Stimulated activated CD4-positive, alpha-beta T cell treated with anti-CD3 and anti-CD28 coated beads, Interleukin-2, amount 100 ng/mL, for 4 hours (primary cell): ENCODE data around the gene TPST1.
"Not testable (repeated sequence)": the region's sequence is repeated elsewhere in the genome, so short reads cannot be mapped to it uniquely, and the experiment has no call there.

Source experiments
- DNase-seq: peaks from one replicate; pipeline ENCODE4 v3.0.0-alpha.2; 2020; ENCODE audit warnings: low read depth

The TPST1 gene

DNA sequence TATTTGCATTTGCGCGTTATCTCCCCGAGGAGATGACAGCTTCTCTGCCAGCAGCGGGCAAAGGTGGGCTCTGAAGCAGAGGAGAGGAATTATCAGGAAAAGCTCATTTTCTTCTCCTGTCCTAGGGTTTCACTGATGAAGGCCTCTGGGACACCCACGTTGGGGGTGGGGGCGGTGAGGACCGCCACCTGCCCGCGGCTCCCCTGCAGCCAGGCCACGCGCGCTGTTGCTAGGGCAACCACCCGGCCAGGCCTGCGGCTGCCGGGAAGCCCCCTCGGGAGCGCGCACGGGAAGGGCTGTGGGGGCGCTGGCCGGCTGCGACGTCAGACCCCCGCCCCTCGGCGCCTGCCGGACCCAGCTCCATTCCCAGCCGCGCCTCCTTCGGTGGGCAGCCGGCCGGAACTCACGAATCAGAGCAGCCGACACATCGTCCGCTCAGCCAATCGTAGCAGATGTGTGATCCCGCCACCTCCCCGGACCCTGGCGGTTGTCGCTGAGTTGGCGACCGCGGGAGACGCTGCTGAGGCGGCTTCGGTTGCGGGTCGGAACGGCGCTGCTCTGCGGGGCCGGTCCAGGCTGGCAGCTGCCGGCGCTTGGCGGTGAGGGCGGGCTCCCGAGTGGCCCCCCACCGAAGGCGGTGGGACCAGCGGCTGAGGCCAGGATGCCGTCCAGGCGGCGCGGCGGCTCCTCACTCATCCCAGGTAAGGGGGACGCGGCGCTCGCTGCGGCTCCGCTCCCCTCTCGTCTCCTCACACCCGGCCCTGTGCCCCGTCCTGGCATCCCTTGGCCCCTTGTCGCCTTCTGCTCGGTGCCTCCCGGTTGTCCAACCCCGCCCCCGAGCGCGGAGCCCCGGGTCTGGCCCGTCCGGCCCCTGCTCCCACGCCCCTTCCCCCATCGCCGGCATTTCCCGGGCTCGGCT, at the start of gene TPST1:
TSS of gene TPST1 (plus strand) at position 513 of the 919 bp plus-strand sequence. CDS start 35,092 bp downstream, outside the sequence.
- DNase-seq = peak; percentile 60

DNA sequence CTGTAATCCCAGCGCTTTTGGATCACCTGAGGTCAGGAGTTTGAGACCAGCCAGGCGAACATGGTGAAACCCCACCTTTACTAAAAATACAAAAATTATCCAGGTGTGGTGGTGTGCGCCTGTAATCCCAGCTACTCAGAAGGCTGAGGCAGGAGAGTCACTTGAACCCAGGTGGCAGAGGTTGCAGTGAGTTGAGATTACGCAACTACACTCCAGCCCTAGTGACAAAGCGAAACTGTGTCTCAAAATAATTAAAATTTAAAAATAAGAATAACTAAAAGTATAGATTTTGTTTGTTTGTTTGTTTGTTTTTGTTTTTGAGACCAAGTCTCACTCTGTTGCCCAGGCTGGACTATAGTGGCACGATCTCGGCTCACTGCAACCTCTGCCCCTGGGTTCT, 49.1 kb upstream of the TPST1 start:
- not testable (repeated sequence) for DNase-seq

DNA sequence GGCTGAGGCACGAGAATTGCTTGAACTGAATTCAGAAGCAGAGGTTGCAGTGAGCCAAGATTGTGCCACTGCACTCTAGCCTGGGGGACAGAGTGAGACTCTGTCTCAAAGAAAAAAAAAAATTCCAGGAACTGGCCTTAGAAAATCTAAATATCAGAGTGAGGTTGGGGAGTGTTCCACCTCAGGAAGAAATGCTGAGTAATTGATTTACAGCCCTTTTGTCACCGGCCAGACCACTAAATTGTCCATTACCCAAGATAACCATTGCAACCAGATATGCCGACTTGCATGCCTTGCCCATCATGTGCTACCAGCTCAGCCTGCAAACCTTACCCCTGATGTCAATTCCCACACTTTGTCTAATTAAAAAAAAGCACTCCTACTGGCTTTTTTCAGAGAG, 48.1 kb upstream of the TPST1 start:
- DNase-seq = no peak

DNA sequence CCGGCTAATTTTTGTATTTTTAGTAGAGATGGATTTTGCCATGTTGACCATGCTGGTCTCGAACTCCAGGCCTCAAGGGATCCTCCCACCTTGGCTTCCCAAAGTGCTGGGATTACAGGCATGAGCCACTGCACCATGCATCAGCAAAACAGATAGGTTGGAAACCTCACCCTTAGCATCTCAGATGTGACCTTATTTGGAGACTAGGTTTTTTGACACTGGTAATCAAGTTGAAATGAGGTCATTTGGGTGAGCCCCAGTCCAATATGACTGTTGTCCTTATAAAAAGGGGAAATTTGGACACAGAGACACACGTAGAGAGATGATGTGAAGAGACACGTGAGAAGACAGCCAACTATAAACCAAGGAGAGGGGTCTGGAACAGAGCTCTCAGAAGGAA, 42.5 kb upstream of the TPST1 start:
- DNase-seq = no peak

DNA sequence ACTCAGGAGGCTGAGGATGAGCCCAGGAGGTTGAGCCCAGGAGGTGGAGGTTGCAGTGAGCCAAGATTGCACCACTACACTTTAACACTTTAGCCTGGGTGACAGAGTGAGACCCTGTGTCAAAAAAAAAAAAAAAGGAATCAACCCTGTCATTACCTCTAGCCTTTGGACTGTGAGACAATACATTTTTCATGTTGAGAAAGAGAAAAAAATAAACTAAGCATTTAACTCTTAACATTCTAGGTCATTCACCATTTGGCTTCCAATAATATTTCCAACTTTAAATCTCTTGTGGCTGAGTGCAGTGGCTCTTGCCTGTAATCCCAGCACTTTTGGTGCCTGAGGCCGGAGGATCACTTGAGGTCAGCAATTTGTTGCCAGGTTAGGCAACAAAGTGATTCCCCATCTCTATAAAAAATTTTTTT, 41.9 kb upstream of the TPST1 start:
- DNase-seq = no peak

DNA sequence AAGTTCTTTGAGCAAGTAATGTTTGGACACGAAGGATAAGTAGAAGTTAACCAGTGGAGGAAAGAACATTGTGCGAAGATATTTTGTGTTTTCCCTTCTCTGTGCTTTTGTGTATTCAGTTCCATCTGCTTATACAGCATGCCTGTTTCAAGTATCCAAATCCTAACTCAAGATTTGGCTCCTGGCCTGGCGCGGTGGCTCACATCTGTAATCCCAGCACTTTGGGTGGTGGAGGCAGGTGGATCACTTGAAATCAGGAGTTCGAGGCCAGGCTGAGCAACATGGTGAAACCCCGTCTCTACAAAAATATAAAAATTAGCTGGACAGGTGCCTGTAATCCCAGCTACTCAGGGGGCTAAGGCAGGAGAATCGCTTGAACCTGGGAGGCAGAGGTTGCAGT, 40.8 kb upstream of the TPST1 start:
- no peak for DNase-seq

DNA sequence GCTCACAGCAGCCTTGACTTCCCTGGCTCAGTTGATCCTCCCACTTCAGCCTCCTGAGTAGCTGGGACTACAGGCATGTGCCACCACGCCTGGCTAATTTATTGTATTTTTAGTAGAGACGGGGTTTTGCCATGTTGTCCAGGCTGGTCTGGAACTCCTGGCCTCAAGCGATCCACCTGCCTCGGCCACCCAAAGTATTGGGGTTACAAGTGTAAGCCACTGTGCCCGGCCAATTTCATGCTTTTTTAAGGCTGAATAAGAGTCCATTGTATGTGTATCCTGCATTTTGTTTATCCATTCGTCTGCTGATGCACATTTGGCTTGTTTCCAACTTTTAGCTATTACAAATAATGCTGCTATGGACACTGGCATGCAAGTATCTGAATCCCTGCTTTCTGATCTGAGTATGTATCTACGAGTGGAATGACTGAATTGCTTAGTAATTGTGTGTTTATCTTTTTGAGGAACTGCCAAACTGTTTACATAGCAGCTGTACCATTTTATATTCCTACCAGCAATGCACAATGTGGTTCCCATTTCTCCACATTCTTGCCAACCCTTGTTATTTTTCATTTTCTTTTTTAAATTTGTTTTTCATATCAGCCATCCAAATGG, 37.3 kb upstream of the TPST1 start:
- no peak for DNase-seq

DNA sequence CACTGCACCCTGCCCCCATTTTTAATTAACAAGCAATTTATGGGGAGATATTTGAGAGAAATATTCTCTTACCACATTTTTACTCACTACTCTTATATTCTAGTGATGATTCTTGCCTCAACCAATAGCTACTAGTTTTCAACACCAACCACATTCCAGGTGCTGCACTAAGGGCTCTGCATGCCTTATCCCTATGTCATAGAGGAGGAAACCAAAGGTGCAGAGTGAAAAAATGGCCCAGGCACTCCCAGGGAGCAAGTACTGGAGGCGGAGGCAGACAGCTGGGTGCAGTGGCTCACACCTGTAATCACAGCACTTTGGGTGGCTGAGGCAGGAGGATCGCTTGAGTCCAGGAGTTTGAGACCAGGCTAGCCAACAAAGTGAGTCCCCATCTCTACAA, 35.5 kb upstream of the TPST1 start:
- no peak for DNase-seq

DNA sequence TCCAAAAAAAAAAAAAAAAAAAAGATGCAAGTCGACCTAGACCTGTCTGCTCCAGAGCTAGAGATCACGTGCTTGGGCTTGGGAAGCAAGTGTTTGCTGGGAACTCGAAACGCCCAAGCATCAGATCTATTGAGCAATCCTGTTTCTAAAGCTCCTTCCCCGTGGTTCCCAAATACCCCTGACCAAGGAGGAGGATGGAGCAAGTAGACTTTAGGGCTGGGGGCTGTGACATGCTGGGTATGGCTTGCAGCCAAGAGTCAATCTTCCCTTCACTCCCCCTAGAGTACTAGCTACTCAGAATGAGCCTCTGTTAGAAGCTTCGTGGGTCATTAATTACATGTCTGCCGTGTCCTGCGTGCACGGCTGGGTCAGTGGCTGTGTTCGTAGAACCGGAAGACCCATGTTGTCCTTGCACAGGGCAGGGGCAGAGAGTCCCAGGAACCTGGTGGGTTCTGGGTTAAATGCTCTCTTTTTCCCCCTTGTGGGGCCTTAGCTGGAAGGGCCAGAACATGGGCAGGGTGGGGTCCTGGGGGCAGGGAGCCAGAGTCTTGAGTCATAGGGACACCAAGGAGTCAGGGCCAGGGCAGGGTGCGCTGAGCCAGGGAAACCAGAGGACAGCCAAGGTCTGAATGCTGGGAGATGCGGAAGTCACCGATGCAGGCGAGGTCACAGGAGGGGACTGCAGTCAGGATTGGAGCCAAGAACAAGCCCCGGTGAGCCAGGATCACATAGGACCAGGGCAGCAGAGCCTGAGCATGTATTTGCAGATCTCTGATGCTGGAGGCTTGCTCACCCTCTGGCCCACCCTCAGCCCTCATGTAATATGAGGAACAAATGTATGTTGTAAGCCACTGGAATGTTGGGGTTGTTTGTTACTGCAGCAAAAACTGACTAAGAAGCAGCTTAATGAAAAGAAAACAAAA, 34.6 kb upstream of the TPST1 start:
- no peak for DNase-seq

DNA sequence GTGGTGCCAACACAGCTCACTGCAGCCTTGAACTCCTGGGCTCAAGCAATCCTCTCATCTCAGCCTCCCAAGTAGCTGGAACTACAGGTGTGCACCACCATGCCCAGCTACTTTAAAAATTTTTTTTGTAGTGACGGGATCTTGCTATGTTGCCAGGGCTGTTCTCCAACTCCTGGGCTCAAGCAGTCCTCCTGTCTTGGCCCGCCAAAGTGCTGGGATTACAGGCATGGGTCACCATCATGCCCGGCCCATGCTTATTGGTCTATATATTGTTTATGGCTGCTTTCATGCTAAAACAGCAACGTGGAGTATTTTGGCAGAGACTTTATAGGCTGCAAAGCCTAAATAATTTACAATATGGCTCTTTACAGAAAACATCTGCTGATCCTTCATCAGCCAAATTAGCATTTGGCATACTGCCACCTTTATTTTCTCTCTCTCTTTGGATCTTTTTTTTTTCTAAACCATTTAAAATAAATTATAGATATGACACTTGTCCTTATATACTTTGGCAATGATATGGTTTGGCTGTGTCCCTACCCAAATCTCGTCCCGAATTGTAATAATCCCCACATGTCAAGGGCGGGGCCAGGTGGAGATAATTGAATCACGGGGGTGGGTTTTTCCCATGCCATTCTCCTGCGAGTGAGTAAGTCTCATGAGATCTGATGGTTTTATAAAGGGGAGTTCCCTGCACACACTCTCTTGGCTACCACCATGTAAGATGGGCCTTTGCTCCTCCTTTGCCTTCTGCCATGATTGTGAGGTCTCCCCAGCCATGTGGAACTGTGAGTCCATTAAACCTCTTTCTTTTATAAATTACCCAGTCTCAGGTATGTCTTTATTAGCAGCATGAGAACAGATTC, 32.4 kb upstream of the TPST1 start:
- DNase-seq = not testable (repeated sequence)

DNA sequence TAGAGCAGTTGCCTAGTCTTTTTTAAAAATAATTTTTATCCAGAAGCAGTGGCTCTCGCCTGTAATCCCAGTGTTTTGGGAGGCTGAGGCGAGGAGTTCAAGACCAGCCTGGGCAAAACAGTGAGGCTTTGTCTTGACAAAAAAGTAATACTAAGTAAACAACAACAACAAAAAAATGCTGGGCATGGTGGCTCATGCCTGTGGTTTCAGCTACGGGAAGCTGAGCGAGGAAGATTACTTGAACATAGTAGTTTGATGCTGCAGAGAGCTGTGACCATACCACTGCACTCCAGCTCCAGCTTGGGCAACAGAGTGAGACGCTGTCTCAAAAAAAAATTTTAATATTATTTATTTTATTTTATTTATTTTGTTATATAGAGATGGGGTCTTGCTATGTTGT, 31.3 kb upstream of the TPST1 start:
- DNase-seq = no peak

DNA sequence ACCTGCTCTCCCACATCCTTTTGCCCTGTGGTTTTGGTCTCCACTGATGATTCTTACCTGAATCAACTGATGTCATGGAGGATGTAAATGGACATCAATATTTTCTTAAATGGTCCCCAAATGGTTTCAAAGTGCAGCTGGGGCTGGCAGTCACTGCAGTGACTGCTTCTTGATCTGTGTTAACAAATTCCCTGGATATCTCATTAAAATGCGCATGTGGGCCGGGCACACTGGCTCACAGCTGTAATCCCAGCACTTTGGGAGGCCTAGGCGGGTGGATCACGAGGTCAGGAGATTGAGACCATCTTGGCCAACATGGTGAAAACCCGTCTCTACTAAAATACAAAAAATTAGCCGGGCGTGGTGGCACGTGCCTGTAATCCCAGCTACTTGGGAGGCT, 30.1 kb upstream of the TPST1 start:
- DNase-seq = not testable (repeated sequence)

DNA sequence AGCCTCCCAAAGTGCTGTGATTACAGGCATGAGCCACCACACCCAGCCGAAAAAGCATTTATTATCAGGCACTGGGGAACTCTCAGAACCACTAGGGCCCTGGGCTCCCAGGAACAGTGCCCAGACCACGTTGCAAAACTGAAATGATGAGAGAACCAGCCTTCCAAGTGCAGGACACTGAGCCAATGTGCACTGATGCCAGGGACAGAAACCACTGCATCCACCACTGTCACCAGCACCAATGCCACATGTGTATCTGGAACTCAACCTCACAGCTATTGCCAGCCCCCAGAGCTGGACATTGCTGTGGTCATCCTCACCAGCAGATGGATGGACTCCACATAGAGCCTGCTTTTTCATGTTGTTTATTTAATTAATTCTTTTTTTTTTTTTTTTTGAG, 28.2 kb upstream of the TPST1 start:
- no peak for DNase-seq

DNA sequence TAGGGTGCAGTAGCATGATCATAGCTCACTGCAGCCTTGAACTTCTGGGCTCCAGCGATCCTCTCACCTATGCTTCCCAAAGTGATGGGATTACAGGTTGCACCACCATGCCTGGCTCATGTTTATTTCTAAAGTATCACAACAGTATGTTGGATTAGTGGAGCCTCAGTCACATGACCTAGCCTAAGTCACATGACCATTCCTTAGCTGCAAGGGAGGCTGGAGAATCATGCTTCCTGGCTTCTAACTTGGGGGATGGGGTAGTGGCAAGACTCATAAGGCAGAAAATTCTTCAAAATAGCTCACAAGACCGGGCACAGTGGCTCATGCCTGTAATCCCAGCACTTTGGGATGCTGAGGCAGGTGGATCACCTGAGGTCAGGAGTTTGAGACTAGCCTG, 26.9 kb upstream of the TPST1 start:
- no peak for DNase-seq

DNA sequence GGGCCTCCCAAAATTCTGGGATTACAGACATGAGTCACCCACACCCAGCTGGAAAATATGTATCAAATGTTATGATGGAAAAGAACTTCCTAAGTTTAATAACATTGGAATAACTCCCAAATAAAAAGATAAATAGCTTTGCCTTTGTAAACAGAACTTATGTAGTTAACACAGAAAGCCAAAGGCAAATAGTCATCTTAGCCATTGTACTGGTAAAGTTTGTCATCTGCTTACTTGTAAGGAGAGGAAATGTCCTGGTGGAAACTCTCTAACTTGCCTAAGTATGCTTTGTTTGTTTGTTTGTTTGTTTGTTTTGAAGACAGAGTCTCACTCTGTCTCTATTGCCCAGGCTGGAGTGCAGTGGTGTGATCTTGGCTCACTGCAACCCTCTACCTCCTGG, 23.8 kb upstream of the TPST1 start:
- DNase-seq = no peak

DNA sequence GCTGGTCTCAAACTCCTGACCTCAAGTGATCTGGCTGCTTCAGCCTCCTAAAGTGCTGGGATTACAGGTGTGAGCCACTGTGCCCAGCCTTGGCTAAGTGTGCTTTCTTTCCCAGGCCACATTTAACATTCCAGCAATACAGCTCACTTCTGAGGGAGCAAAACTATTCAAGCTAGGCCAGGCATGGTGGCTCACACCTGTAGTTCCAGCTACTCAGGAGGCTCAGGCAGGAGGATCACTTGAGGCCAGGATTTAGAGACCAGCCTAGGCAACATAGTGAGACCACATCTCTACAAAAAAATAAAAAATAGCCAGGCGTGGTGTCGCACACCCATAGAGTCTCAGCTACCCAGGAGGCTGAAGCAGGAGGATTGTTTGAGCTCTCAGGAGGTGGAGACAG, 23.3 kb upstream of the TPST1 start:
- no peak for DNase-seq

DNA sequence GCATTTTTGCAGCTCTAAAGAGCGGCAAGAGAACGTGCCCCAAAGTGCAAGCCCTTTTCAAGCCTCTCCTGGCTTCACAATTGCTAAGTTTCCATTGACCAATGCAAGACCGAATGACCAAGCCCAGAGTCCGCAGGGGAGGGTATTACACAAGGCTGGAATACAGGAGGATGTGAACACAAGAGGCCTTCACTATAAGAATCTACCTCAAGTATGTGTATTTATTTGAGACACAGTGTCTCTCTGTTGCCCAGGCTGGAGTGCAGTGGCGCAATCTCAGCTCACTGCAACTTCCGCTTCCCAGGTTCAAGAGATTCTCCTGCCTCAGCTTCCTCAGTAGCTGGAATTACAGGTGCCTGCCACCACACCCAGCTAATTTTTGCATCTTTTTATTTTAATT, 22.2 kb upstream of the TPST1 start:
- DNase-seq = no peak

DNA sequence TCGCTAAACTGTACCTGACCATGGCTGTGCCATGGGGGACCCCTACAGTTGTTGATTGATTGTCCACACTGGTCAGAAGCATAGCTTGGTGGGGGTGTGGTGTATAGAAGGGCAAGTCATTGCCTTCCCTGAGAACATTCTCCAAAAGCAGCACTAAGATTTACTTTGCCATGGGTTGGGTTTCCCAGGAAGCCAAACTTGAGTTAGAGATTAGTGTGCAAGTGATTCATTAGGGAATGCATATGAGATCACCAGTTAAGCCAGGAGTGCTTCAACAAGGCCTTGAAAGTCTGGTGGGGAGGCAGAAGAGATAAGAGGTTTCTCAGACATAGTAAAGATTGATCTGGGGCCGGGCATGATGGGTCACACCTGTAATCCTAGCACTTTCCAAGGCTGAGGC, 21.4 kb upstream of the TPST1 start:
- DNase-seq = no peak

DNA sequence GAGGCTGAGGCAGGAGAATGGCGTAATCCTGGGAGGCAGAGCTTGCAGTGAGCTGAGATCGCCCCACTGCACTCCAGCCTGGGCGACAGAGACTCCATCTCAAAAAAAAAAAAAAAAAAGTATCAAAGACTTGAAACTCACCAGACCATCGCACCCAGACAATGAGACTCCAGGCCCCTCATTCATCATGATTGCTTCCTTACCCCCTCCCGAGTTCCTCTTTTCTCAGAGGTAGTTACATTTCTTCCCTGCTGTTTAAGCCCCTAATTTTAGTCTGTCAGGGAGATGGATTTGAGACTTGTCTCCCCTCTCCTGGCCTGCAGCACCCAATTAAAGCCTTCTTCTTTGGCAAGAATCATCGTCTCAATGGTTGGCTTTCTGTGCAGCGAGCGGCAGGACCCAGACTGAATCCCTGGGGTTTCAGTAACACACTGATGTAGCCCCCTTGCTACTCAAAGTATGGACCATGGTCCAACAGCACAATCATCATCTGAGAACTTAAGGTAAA, 19.4 kb upstream of the TPST1 start:
- no peak for DNase-seq

DNA sequence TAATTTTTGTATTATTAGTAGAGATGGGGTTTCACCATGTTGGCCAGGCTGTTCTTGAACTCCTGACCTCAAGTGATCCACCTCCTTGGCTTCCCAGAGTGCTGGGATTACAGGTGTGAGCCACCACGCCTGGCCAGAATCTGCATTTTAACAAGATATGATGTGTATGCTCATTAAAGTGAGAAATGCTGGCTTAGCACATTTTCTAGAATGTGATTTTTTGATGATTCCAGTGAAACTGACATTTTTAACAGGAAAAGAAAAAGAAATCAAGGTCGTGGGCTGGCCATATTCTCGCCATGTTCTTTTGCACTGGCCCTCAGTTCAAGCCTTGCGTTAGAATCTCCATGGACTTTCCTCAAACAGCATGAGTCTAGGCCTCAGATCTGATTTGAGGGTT, 18.1 kb upstream of the TPST1 start:
- DNase-seq = no peak

DNA sequence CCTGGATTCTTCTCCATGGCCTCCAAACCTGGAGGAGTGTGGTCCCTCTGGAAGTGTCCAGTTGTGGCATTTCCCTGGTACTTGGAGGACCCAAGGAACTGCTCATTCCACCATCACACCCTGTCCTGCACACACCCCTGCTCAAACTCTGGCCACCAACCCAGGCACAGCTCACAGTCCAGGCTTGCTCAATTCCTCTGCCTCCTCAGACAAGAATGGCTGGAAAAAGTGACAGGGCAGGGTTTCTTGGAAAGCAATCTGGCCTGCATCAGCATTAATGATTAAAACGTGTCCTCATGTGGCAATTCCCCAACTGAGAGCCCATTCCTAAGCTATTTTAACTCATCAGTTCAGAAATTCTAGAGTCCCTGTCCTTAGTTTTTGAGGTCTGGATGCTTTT, 17.2 kb upstream of the TPST1 start:
- DNase-seq = no peak
